K562 (cell line): ENCODE data around the gene TMEM123. TPM values are rescaled to one million over a fixed set of nuclear protein-coding genes. Genes with fewer than 3 reads are reported as not detected.

ENCODE experiments used
- ATAC-seq: fragments of 200-7000 bp; cut with Tn5 transposase; 3 replicates; pipeline ENCODE4 v1.9.1; 2020; ENCODE audit warnings: moderate library complexity
- BruUV-seq: library from RNA; stranded (reverse); fragments of 400-500 nt; replicated peaks from 2 replicates; lab custom pipeline; 2021; lab: Mats Ljungman, UMichigan
- CTCF ChIA-PET: fragments of 300-600 bp; formaldehyde crosslinking; extraction: SDS; loops from one replicate; lab custom pipeline; 2021; ENCODE audit warnings: low intra/inter-chr PET ratio; lab: Yijun Ruan, JAX
- POLR2A ChIA-PET: fragments of 300-600, 350-650 bp; sonication (Branson Sonifier 250); formaldehyde crosslinking; extraction: SDS; loops from one replicate; lab custom pipeline; 2021; ENCODE audit warnings: antibody characterized with exemption, inconsistent platforms; lab: Yijun Ruan, JAX
- DNase-seq, 4 experiments: peaks; one replicate each; pipeline versions ENCODE4 v3.0.0 to v3.0.0-alpha.2; 2011 to 2018; ENCODE audit warnings: low spot score in 3 of 4, mixed read lengths in 3 of 4; ENCODE audit errors: extremely low read depth in 1 of 4
- FAIRE-seq: peaks from 2 replicates; lab custom pipeline; 2011; peaks lifted over from hg19 to GRCh38; lab: Jason Lieb, UNC
- H2AFZ ChIP-seq: 2 replicates; pipeline ENCODE4 v1.6.0; 2011; ENCODE audit warnings: low read depth, low read length, control low read depth, inconsistent platforms
- H3K27ac ChIP-seq: fragments of 200-600 bp; 3 replicates; pipeline ENCODE4 v1.8.0; 2011; ENCODE audit warnings: low read depth, mild to moderate bottlenecking, control low read depth, inconsistent platforms, low read length, moderate library complexity, mixed read lengths; ENCODE audit errors: extremely low read depth
- H3K27me3 ChIP-seq, 2 experiments: fragments of 300-600 bp in 1 of 2; 2 replicates in 1 of 2; 3 replicates in 1 of 2; pipeline versions ENCODE4 v1.6.0 to v1.8.0; 2011; ENCODE audit warnings: inconsistent platforms in 2 of 2, low read length in 2 of 2, mild to moderate bottlenecking in 1 of 2, mixed read lengths in 1 of 2, moderate library complexity in 1 of 2; ENCODE audit not compliant: control insufficient read depth in 2 of 2, insufficient read depth in 2 of 2
- H3K36me3 ChIP-seq: fragments of 300-600 bp; 3 replicates; pipeline ENCODE4 v1.8.0; 2011; ENCODE audit warnings: mild to moderate bottlenecking, low read length, inconsistent platforms; ENCODE audit not compliant: control insufficient read depth, insufficient read depth
- H3K4me1 ChIP-seq, 2 experiments: fragments of 200-600 bp in 1 of 2; replicated peaks in 1 of 2; 2 replicates in 1 of 2; 3 replicates in 1 of 2; pipeline versions ENCODE4 v1.5.1 to v1.8.0; 2011; ENCODE audit warnings: inconsistent platforms in 2 of 2, low read length in 2 of 2, mild to moderate bottlenecking in 1 of 2, mixed read lengths in 1 of 2, moderate library complexity in 1 of 2; ENCODE audit not compliant: control insufficient read depth in 2 of 2, insufficient read depth in 2 of 2
- H3K4me2 ChIP-seq: 2 replicates; pipeline ENCODE4 v1.6.1; 2011; ENCODE audit warnings: low read length, control low read depth, inconsistent platforms, mixed read lengths; ENCODE audit not compliant: insufficient read depth
- H3K4me3 ChIP-seq: fragments of 200-600 bp; sonication (generic), shearing (Covaris generic); 2 replicates; pipeline ENCODE4 v1.5.1; 2016; ENCODE audit warnings: control low read depth, inconsistent platforms
- H3K79me2 ChIP-seq: fragments of 200-600 bp; 3 replicates; pipeline ENCODE4 v1.8.0; 2011; ENCODE audit warnings: low read length, inconsistent platforms; ENCODE audit not compliant: control insufficient read depth, insufficient read depth
- H3K9ac ChIP-seq, 2 experiments: 2 replicates each; pipeline versions ENCODE4 v1.6.0 to v1.6.1; 2011; ENCODE audit warnings: low read depth in 2 of 2, low read length in 2 of 2, control low read depth in 1 of 2, inconsistent platforms in 1 of 2, mild to moderate bottlenecking in 1 of 2, mixed read lengths in 1 of 2; ENCODE audit not compliant: insufficient read depth in 1 of 2
- H3K9me1 ChIP-seq: one replicate; pipeline ENCODE4 v1.6.0; 2011; ENCODE audit warnings: inconsistent platforms, mild to moderate bottlenecking, low read length, moderate library complexity; ENCODE audit not compliant: control insufficient read depth, insufficient read depth
- H3K9me3 ChIP-seq: replicated peaks from 2 replicates; pipeline ENCODE4 v1.5.1; 2011; ENCODE audit warnings: low read depth, low read length, inconsistent platforms; ENCODE audit not compliant: control insufficient read depth, insufficient read depth
- H4K20me1 ChIP-seq: replicated peaks from 2 replicates; pipeline ENCODE4 v1.6.1; 2011; ENCODE audit warnings: low read length, inconsistent platforms, mixed read lengths; ENCODE audit not compliant: control insufficient read depth, insufficient read depth
- BRD4 ChIP-seq: fragments of 200-600 bp; sonication (generic); IDR thresholded peaks from 2 replicates; pipeline ENCODE4 v1.6.1; 2017; ENCODE audit warnings: inconsistent platforms
- ETV5 ChIP-seq: sonication (generic); formaldehyde crosslinking; IDR thresholded peaks from 2 replicates; pipeline ENCODE4 v1.4.0; 2020; ENCODE audit warnings: low read depth, mild to moderate bottlenecking, missing genetic modification reagents
- FOXM1 ChIP-seq, 2 experiments: fragments of 450-650 bp in 1 of 2; sonication (generic) in 1 of 2; formaldehyde crosslinking in 1 of 2; IDR thresholded peaks; 2 replicates each; pipeline versions ENCODE4 v1.6.1 to v1.9.0; 2017 to 2022; ENCODE audit warnings: low read depth in 2 of 2, mild to moderate bottlenecking in 2 of 2, missing genetic modification reagents in 1 of 2, moderate library complexity in 1 of 2
- GTF2E2 ChIP-seq: fragments of 200-800 bp; sonication (Bioruptor generic); IDR thresholded peaks from 2 replicates; pipeline ENCODE4 v1.6.1; 2016; ENCODE audit warnings: missing genetic modification characterization, missing compliant biosample characterization
- RFX7 ChIP-seq: fragments of 250-450 bp; sonication (Bioruptor Pico); IDR thresholded peaks from 2 replicates; pipeline ENCODE4 v1.5.1; 2021; ENCODE audit warnings: mild to moderate bottlenecking
- USF1 ChIP-seq: sonication (generic); formaldehyde crosslinking; IDR thresholded peaks from 2 replicates; pipeline ENCODE4 v1.9.0; 2022; ENCODE audit warnings: mild to moderate bottlenecking, missing genetic modification reagents
- ZBTB7A ChIP-seq: IDR thresholded peaks from 2 replicates; pipeline ENCODE4 v1.6.1; 2011; ENCODE audit warnings: low read depth, mild to moderate bottlenecking, low read length, moderate library complexity, borderline replicate concordance; ENCODE audit not compliant: control insufficient read depth
- ZNF384 ChIP-seq: IDR thresholded peaks from 2 replicates; pipeline ENCODE4 v1.6.1; 2012; ENCODE audit warnings: low read depth, low read length, improper control_type of control experiment
- ZNF551 ChIP-seq: fragments of 250-450 bp; sonication (Bioruptor Pico); IDR thresholded peaks from 2 replicates; pipeline ENCODE4 v1.5.0; 2021; ENCODE audit warnings: mild to moderate bottlenecking, moderate library complexity
- WGBS: fragments of 100-300 bp; shearing (Covaris generic); methylation state at CpG from one replicate; pipeline ENCODE4 v1.1.6; 2016; ENCODE audit warnings: low coverage, mixed read lengths; ENCODE audit not compliant: insufficient coverage; ENCODE audit errors: missing lambda C conversion rate; 5-methylcytosine and 5-hydroxymethylcytosine counted together
- in situ Hi-C: fragments of 300-500 bp; cut with MboI; formaldehyde crosslinking; loops from 4 replicates; pipeline ENCODE4 v1.15.0; 2018; ENCODE audit warnings: inconsistent platforms, mixed read lengths
- intact Hi-C: fragments of 100-400 bp; cut with micrococcal nuclease; formaldehyde crosslinking; loops from 2 replicates; pipeline ENCODE4 v1.14.2; 2022
- polyA plus RNA-seq, 8 experiments: library from polyadenylated mRNA; depleted of rRNA in 4 of 8; stranded (reverse) in 5 of 8; unstranded in 3 of 8; fragments of >200 nt; fragmentation: Nextera tagmentation in 2 of 8; fragmentation: Illumina TruSeq in 1 of 8; extraction: Ambion mirVana in 2 of 8; extraction: Trizol in 1 of 8; gene quantifications; 2 replicates each; pipeline versions ENCODE4 v1.2.1 to v1.2.3, GENCODE V29; 2011 to 2014; ENCODE audit warnings: inconsistent platforms in 1 of 8, missing spikeins in 1 of 8
- total RNA-seq, 7 experiments: library from RNA; depleted of rRNA in 6 of 7; stranded (reverse); fragments of >200 nt in 6 of 7; fragmentation: Illumina TruSeq in 2 of 7; extraction: Trizol in 2 of 7; gene quantifications; 2 replicates each; pipeline versions ENCODE4 v1.2.1 to v1.2.3, GENCODE V29; 2011 to 2021; ENCODE audit warnings: low replicate concordance in 1 of 7
- TF ChIP-seq, protein P1 (sequence below): fragments of 450-650 bp; IDR thresholded peaks from 2 replicates; pipeline ENCODE4 v1.7.0; 2016; ENCODE audit warnings: borderline replicate concordance
- TF ChIP-seq, protein P2 (sequence below): fragments of 250-450 bp; sonication (Bioruptor Pico); IDR thresholded peaks from 2 replicates; pipeline ENCODE4 v1.9.0; 2021; ENCODE audit warnings: mild to moderate bottlenecking, inconsistent platforms
- TF ChIP-seq, protein P3 (sequence below): fragments of 250-450 bp; sonication (Bioruptor Pico); IDR thresholded peaks from 2 replicates; pipeline ENCODE4 v1.8.0; 2021; ENCODE audit warnings: moderate library complexity, mild to moderate bottlenecking, inconsistent platforms

TMEM123 gene
- total and polyA plus RNA-seq, 9 of the 15 experiments (the other 6 are each of a cell fraction or from before 2014, with no cell fraction given), result 19.8 to 344 (median 82.4) TPM

GRCh38 chr11:102436976-102437375, 15.6 kb downstream of the TMEM123 start (continued):
- TF ChIP-seq, protein P1, sequence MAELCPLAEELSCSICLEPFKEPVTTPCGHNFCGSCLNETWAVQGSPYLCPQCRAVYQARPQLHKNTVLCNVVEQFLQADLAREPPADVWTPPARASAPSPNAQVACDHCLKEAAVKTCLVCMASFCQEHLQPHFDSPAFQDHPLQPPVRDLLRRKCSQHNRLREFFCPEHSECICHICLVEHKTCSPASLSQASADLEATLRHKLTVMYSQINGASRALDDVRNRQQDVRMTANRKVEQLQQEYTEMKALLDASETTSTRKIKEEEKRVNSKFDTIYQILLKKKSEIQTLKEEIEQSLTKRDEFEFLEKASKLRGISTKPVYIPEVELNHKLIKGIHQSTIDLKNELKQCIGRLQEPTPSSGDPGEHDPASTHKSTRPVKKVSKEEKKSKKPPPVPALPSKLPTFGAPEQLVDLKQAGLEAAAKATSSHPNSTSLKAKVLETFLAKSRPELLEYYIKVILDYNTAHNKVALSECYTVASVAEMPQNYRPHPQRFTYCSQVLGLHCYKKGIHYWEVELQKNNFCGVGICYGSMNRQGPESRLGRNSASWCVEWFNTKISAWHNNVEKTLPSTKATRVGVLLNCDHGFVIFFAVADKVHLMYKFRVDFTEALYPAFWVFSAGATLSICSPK, result no peak
- TF ChIP-seq, protein P2, sequence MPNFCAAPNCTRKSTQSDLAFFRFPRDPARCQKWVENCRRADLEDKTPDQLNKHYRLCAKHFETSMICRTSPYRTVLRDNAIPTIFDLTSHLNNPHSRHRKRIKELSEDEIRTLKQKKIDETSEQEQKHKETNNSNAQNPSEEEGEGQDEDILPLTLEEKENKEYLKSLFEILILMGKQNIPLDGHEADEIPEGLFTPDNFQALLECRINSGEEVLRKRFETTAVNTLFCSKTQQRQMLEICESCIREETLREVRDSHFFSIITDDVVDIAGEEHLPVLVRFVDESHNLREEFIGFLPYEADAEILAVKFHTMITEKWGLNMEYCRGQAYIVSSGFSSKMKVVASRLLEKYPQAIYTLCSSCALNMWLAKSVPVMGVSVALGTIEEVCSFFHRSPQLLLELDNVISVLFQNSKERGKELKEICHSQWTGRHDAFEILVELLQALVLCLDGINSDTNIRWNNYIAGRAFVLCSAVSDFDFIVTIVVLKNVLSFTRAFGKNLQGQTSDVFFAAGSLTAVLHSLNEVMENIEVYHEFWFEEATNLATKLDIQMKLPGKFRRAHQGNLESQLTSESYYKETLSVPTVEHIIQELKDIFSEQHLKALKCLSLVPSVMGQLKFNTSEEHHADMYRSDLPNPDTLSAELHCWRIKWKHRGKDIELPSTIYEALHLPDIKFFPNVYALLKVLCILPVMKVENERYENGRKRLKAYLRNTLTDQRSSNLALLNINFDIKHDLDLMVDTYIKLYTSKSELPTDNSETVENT (CRISPR knock-in tag), result no peak

GRCh38 chr11:102436561-102436960, 16.0 kb downstream of the TMEM123 start:
- BruUV-seq, result no TSS peak
- CTCF ChIA-PET, result no interaction called here
- FAIRE-seq (no peak), DNase-seq (no peak), ATAC-seq (no peak)
- H3K9me1 ChIP-seq, result no peaks in the 10 kb centered on the region
- no peak overlapping the region for H3K4me2 ChIP-seq
- peaks cover 11% of the 10 kb centered on the region; the same call in 2 of the 3 replicates for H3K36me3 ChIP-seq
- TF ChIP-seq FOXM1 (IDR thresholded peaks at IDR 0.05; ENCODE audit: low read depth) (no peak), FOXM1 (CRISPR knock-in tag; IDR thresholded peaks at IDR 0.05; ENCODE audit: low read depth) (no peak), GTF2E2 (tag) (no peak), BRD4 (no peak), ETV5 (CRISPR knock-in tag) (no peak), ZBTB7A (no peak), ZNF551 (CRISPR knock-in tag) (no peak), USF1 (CRISPR knock-in tag) (no peak), RFX7 (CRISPR knock-in tag) (no peak), ZNF384 (no peak)
- TF ChIP-seq, protein P3, sequence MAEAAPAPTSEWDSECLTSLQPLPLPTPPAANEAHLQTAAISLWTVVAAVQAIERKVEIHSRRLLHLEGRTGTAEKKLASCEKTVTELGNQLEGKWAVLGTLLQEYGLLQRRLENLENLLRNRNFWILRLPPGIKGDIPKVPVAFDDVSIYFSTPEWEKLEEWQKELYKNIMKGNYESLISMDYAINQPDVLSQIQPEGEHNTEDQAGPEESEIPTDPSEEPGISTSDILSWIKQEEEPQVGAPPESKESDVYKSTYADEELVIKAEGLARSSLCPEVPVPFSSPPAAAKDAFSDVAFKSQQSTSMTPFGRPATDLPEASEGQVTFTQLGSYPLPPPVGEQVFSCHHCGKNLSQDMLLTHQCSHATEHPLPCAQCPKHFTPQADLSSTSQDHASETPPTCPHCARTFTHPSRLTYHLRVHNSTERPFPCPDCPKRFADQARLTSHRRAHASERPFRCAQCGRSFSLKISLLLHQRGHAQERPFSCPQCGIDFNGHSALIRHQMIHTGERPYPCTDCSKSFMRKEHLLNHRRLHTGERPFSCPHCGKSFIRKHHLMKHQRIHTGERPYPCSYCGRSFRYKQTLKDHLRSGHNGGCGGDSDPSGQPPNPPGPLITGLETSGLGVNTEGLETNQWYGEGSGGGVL, result no peak
- WGBS, result 83% methylated on average over 3 of the region's 3 CpGs
- H3K79me2 ChIP-seq, result peaks cover 16% of the 10 kb centered on the region
- in situ Hi-C loops, result no loop called here
- no peak overlapping the region for H3K9ac ChIP-seq
- intact Hi-C loops, result no loop called here
- H3K27ac ChIP-seq, result no peak overlapping the region
- H3K9me3 ChIP-seq, result peaks cover 4% of the 10 kb centered on the region
- no peaks in the 10 kb centered on the region for H3K27me3 ChIP-seq
- POLR2A ChIA-PET, result no interaction called here
- no peak overlapping the region for H2AFZ ChIP-seq
- H3K4me3 ChIP-seq, result no peak overlapping the region
- no peaks in the 10 kb centered on the region for H4K20me1 ChIP-seq
- peaks cover 0 to 5% of the 10 kb centered on the region in 2 experiments; a peak in 3 of 5 replicates for H3K4me1 ChIP-seq
